22Rv1 (cell line): ENCODE data around the gene CRYGC.

ENCODE experiments used
- ZFX ChIP-seq: fragments of 450-650 bp; IDR thresholded peaks from 2 replicates; pipeline ENCODE4 v1.6.1; 2017; ENCODE audit warnings: antibody characterized with exemption, borderline replicate concordance
- TF ChIP-seq, protein P1 (sequence below): fragments of 450-650 bp; IDR thresholded peaks from 2 replicates; pipeline ENCODE4 v1.5.1; 2017; ENCODE audit warnings: mild to moderate bottlenecking

DNA sequence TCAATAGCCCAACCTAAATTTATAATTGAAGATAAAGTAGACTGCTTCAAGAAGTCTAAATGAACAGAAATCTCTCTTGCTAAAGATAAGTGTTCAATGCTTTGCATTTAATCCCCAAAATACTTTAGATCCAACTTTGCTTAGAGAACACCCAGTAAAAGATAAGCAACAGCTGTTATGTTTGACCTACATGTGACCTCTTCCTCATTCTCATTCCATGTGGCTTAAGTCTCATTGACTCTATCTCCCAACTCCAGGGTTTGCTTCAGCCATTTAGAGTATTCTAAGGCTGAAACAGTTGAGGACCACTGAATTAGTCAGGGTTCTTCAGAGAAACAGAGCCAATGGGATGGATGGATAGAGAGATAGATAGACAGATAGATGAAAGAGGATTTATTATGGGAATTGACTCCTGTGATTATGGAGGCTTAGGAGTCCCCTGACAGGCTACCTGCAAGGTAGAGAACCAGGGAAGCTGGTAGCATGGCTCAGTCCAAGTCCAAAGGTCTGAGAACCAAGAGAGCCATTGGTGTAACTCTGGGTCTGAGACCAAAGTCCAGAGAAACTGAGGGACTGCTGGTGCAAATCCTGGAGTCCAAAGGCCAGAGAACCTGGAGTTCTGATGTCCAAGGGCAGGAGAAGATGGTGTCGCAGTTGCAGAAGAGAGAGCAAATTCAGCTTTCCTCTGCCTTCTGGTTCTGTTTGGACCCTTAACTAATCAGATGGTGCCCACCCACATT lies 37.4 kb downstream of the CRYGC start:
- TF ChIP-seq, protein P1, sequence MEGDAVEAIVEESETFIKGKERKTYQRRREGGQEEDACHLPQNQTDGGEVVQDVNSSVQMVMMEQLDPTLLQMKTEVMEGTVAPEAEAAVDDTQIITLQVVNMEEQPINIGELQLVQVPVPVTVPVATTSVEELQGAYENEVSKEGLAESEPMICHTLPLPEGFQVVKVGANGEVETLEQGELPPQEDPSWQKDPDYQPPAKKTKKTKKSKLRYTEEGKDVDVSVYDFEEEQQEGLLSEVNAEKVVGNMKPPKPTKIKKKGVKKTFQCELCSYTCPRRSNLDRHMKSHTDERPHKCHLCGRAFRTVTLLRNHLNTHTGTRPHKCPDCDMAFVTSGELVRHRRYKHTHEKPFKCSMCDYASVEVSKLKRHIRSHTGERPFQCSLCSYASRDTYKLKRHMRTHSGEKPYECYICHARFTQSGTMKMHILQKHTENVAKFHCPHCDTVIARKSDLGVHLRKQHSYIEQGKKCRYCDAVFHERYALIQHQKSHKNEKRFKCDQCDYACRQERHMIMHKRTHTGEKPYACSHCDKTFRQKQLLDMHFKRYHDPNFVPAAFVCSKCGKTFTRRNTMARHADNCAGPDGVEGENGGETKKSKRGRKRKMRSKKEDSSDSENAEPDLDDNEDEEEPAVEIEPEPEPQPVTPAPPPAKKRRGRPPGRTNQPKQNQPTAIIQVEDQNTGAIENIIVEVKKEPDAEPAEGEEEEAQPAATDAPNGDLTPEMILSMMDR, result no peak
- TF ChIP-seq ZFX, result no peak
